GM19397 (cell line): Measurements from ENCODE around the gene CSGALNACT2.

Source experiments
- ATAC-seq: cut with Tn5 transposase; IDR thresholded peaks from one replicate; pipeline ENCODE4 v1.9.1; 2021; ENCODE audit warnings: mild to moderate bottlenecking, moderate library complexity; ENCODE audit not compliant: unreplicated experiment

Gene CSGALNACT2

DNA sequence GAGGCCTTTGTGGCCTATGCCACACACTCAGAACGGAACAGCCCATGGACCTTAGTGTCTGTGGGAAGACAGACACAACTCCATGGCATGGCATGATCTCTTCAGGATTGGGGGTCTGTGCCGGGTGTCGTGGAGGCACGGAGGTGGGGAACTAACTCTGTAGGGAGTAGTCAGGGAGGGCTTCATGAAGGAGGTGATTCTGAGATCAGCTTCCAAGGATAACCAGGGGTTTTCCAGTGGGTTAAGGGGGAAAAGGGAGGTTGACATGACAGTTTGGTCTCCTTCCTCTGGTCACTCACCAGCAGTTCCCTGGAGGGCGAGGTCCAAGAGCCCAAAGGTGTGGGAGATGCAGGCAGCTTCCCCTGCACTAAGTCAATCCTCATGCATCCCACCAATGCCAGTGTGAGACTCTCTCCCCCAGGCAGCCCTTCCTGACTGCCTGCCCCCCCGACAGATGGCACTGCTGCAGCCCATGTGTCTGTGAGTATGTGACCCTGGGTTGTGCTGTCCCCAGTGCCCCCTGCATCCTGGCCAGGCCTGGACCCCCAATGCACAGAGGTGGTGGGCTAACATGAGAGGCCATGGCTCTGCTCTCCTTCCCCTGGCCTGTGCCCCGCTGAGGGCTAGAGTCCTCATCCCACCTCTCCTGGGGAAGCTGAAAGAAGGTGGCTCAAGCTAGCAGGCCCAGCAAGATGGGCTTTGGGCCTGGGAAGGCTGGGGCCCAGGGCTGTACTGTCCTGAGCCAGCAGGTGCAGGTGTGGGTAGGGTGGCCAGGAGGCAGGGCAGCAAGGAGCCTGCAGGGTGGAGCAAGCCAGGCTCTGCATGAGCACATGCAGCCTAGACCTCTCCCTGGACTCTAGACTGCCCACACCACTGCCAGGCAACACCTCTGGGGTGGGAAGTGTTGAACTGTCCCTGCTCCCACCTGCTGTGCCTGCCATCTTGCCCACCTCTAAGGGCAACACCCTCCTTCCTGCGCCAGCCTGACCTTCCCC, 88.9 kb downstream of the CSGALNACT2 start:
- no peak for ATAC-seq

DNA sequence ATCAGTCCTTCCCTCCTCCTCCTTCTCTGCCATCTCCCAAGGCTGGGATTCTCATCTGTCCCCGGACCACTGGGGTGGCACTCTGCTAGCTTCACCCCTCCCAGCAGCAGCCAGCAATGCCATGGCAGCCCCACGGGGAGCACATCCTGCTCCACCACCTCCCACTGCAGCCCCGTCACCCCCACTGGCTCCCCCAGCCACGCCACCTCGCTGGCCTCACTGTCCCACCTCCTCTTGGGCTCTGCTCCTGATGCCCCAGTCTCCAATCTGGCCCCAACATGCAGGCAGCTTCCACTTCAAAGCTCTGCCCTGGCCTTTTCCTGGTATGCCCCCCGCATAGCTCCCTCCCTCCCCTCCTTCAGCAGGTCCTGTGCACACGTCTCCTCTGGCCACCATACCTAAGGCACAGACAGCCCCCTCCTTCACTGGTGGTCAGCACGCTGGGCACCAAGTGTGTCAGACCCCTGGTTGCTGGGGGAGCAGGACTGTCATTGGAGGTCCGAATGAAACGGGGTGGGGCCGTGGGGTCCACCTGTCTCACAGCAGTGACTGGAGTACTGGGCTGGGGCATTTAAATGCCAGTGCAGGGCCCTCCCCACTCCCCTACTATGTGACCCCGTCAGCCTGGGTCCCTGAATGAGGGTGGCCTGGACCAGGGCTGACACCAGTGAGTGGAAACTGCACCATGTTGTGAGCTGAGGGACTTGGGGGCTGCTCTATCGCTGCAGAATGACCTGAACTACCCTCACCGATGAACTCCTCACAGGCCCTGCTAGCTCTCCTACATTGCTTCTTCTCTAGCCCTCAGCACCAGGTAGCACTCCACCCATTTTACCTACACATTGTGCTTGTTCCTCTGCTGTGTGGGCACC, 89.9 kb downstream of the CSGALNACT2 start:
- ATAC-seq = no peak

DNA sequence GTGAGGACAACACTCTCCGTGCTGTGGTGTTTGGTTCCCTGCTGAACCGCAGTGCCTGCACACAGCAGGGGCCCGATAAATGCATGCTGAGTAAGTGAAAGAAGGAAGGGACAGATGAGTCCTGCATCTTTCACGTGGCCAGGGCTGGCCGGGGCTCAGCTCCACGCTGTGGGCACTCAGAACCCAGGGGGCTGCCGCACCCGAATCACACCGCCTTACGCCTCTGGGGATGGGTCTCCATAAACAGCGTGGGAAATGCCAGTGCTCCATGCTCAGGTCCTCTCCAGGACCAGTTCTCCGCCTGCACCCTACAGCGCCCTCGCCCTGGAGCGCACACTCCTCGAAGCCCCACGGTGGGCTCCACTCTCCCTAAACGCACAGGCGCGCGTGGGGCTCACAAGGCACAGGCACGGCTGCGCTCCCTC, 90.5 kb downstream of the CSGALNACT2 start:
- no peak for ATAC-seq

DNA sequence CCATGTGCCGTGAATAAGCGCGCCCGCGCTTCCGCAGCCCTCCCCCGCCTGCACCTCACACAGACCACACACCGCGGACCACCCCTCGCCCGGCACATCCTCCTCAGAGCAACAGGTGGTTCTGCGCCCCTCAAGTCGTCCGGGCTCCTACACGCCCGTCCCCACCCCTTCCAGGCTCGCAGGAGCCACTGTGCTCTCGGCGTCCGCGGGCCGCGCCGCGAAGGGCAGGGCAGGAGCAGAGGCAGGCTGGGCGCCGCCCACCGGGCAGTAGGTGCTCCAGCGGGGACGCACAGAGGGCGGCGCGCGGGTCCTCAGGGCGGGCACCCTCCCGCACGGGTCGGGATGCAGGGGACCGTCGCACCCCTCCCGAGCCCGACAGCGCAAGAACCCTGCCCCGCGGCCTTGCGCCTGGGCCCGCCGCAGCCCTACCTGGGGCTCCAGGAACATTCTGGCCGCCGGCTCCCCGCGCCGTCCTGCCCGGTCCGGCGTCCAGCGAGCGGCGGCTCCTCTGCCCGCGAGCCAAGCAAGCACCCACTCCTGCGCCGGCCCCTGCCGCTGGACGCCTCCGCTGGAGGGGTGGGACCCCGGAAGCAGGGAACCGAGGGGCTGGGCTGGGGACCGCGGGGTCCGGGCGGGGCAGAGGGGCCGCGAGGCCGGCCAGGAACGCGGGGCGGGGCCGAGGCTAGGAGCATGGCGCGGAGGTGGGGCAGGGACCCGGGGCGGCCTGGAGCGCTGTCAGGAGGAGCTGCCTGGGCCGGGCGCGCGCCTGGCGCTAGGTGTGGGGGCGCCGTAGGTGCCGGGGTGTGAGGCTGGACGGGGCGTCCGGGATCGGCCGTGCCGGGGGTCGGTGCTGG, 91.2 kb downstream of the CSGALNACT2 start:
- ATAC-seq = no peak

DNA sequence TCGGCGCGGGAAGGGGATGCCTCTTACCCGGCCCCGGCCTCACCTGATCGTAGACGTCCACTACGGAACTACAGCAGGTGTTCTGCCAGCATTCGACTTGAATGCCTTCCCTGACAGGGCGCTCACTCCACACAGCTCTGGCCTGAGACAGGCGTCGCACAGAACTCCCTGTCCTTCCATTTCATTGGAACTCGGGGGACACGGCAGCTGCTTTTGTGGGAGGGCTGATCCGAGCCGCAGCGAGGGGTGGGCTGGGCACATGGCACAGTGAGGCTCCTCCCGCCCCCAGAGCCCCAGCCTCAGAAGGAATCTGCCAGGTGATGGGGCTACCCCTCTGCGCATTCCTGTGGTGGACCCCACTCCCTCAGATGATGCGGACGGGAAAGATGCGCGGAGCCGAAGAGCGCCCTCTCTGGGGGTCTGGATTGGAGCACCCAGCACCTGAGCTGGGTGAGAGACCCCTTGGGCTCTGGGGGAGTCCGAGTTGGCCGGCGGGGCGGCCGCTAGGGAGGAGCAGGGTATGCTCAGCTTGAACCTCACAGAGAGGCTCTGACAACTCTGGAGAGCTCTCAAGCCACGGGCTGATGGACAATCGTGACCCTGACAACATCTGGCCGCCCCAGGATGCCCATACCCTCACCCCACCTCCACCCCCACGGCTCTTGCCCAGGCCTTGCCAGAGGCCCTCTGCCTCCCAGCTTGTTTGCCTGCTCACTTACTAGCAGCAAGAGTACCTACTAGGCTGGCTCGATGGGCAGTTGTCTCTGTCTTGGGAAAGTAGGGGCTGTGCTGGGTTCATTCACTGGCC, 92.1 kb downstream of the CSGALNACT2 start:
- no peak for ATAC-seq

DNA sequence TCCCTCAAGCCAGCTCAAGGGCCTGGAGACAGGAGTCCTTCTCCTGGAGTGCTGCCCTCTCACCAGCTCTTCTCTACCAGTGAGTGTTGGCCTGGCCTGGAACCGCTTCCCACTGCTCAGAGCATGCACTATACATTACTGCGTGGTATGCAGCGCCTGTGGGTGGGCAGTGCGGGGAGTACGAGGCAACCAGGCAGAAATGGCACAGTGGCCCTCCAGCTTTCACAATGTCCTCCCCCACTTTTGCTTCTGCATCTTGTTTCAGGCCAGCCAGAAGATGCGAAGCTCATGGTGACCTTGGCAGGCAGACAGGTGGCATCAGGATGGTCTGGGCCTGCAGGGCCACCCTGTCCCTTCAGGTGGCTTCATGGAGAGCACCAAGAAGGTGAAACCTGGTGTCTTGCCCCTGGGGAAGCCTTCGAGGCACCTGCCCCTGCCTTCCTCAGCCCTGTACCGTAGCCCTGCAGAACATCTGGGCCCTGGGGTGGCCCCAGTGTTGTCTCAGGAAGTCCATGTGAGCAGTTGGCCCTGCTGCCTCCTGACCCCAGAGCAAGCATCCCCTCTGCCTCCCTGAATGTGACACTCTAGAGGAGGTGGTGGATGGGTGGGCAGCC, 92.8 kb downstream of the CSGALNACT2 start:
- no peak for ATAC-seq

DNA sequence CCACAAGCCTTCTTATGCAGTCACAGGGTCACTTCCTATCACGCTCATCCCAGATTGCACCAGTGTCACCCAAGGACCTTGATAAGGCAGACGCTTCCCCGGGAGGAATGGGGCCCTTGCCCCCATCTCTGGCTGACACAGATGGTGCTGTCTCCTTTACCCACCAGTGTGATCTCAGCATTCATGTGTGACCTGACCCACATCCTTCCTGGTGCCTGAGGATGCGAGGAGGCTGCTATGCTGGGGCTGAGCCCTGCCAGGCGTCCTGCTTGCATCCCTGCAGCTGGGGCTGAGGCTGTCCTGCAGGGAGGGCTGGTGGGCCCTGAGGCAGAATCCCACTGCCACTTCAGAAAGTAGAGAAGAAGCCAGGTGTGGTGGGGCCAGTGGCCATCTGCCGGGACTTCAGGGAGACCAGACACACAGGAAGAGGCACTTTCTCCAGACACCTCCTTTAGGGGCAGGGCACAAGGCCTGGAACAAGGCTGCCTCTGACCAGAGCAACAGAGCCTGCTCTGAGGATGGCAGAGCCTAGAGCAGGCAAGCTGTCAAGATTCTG, 93.4 kb downstream of the CSGALNACT2 start:
- no peak for ATAC-seq

DNA sequence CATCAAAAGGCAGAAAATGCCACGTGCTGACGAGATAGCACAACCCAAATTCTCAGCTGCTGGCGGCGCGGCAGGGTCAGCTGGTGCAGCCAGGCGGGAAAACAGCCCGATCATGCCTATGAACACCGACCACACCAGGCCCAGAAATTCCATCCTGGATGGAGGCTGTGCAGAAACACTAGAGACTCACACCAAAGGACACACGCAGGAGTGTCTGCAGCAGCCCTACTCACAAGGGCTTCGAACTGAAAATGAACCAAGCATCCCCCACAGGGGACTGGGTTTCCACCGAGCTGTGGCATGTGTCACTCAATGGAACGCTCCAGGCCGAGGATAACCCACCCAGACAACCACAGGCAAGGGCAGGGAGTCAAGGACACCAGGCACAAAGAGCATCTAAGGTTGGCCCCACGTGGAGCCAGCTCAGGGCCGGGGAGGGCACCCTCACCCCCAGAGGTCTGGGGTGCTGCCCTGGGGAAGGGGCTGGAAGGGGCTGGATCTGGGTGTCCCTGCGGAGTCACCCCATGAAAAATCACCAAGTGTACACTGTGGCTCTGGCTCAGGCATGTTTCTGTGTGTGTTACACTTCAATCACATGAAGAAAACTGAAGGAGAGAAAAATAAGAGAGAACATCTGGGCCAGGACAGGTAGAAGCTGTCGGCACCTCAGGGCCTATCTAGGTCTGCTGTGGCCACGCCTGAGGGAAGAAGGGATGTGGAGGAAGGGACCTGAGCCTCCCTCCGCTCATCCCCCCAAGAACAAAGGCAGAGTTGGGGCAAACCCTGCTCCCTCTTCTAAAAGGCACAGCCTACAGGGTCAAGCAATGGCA, 95.6 kb downstream of the CSGALNACT2 start:
- no peak for ATAC-seq

DNA sequence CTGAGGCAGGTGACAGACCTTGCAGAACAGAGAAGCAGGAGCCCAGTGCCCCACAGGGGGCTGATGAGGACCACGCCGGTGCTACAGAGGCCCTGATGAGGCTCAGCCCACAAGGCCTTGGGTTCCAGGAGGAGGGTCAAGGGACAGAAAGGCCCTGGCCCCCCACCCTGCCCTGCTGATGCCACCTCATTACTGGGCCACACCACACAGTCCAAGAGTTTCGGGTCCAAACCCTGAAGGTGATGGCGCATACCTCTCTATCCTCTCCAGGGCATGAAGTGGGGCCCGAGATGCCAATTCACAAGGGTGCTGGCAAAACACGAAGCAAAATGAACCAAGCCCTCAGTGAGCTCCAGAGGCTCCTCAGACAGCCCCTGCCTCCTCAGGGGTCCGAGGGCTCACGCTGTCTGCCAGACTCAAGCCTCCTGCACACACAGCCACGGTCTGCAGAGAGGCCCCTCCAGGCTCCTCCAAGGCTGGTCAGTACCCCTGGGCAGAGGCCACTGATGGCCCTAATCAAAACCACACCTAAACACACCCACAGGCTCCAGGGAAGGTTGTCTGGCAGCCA, 96.3 kb downstream of the CSGALNACT2 start:
- no peak for ATAC-seq
